Type B pancreatic cell (in vitro differentiated cells): ENCODE data around the gene NOTCH3. TPM values are rescaled to one million over a fixed set of nuclear protein-coding genes. Genes with fewer than 3 reads are reported as not detected.

Experiments used
- DNase-seq: peaks from one replicate; pipeline ENCODE4 v3.0.0; 2021; ENCODE audit warnings: mixed read lengths; ENCODE audit not compliant: unreplicated experiment; ENCODE audit errors: extremely low spot score
- H3K27ac Mint-ChIP-seq: 2 replicates; pipeline ENCODE4 v1.8.0; 2021; ENCODE audit warnings: mild to moderate bottlenecking, mixed read lengths
- H3K27me3 Mint-ChIP-seq: 2 replicates; pipeline ENCODE4 v1.8.0; 2021; ENCODE audit warnings: mixed read lengths
- H3K36me3 Mint-ChIP-seq: 2 replicates; pipeline ENCODE4 v1.8.0; 2021; ENCODE audit warnings: mixed read lengths
- H3K4me1 Mint-ChIP-seq: one replicate; pipeline ENCODE4 v1.8.0; 2021; ENCODE audit warnings: mixed read lengths; ENCODE audit not compliant: unreplicated experiment
- H3K4me3 Mint-ChIP-seq: 2 replicates; pipeline ENCODE4 v1.8.0; 2021; ENCODE audit warnings: mild to moderate bottlenecking, mixed read lengths
- H3K9me3 Mint-ChIP-seq: 2 replicates; pipeline ENCODE4 v1.8.0; 2021; ENCODE audit warnings: mixed read lengths
- total RNA-seq: library from RNA; stranded (reverse); gene quantifications from 2 replicates; pipeline ENCODE4 v1.2.1, GENCODE V29; 2021; ENCODE audit warnings: low replicate concordance
- TF ChIP-seq, protein P1 (sequence below): fragments of 200-600 bp; sonication (generic); conservative IDR thresholded peaks from 2 replicates; pipeline ENCODE4 v1.5.0; 2021; ENCODE audit warnings: antibody characterized with exemption, mild to moderate bottlenecking

NOTCH3 gene
- total RNA-seq, 1 donor from 2014 or later: 119 TPM

DNA sequence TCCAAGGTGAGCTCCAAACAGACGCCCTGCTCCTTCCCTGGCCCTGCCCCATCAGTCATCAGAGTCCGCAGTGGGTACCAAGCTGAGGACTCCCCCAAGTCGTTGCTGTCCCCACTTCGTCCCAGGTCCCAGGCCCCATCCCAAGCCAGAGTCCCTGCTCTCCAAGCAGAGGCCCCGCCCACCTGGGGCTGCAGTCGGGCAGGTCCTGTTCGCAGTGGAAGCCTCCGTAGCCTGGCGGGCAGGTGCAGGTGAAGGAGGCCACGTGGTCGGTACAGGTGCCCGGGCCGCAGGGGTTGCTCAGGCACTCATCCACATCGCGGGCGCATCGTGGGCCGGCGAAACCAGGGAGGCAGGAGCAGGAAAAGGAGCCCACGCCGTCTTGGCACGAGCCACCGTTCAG is 19.4 kb downstream of the NOTCH3 start:
- H3K4me3 Mint-ChIP-seq: no peak overlapping the region
- H3K9me3 Mint-ChIP-seq: no peaks in the 10 kb centered on the region
- H3K4me1 Mint-ChIP-seq: peaks cover 5% of the 10 kb centered on the region
- H3K27ac Mint-ChIP-seq: no peak overlapping the region
- no peaks in the 10 kb centered on the region for H3K27me3 Mint-ChIP-seq
- no peak for DNase-seq
- H3K36me3 Mint-ChIP-seq: peaks cover 15% of the 10 kb centered on the region
- TF ChIP-seq, protein P1, sequence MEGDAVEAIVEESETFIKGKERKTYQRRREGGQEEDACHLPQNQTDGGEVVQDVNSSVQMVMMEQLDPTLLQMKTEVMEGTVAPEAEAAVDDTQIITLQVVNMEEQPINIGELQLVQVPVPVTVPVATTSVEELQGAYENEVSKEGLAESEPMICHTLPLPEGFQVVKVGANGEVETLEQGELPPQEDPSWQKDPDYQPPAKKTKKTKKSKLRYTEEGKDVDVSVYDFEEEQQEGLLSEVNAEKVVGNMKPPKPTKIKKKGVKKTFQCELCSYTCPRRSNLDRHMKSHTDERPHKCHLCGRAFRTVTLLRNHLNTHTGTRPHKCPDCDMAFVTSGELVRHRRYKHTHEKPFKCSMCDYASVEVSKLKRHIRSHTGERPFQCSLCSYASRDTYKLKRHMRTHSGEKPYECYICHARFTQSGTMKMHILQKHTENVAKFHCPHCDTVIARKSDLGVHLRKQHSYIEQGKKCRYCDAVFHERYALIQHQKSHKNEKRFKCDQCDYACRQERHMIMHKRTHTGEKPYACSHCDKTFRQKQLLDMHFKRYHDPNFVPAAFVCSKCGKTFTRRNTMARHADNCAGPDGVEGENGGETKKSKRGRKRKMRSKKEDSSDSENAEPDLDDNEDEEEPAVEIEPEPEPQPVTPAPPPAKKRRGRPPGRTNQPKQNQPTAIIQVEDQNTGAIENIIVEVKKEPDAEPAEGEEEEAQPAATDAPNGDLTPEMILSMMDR: no peak

DNA sequence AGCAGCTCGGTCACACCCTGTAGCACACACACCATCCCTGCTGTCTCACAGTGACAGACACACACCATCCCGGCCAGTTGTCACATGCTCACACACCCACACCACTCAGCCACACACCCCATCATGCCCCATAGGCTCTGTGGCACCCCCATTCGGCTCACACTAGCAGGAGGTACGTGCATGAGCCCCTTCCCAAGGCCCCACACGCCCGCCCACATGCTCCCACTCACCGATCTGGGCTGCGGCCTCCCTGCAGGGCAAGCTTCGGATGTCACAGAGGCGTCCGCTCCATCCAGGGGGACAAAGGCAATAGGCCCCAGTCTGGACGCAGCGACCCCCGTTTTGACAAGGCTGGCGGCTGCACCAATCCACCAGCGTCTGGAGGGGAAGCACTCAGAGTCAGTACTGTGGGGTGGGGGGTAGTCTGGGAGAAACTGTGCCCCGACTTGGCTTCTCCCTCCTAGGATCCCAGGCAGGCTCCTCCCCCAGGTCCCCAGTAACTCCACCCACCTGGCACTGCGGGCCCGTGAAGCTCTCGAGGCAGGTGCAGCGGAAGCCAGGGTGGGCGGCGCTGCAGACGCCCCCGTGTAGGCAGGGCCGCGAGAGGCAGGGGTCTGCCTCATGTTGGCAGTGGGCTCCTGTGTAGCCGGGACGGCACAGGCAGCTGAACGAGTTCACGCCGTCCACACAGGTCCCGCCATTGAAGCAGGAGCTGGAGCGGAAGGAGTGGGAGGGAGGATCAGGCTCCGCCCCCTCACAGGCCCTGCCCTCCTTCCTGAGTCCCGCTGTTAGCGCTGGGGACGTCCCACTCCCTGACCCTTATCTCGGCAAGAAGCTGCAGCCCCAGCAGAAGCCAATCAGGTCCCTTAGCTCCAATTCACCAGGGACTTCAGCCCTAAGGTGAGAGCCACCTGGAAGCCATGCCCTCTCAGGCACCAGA is 20.1 kb downstream of the NOTCH3 start:
- H3K4me3 Mint-ChIP-seq: no peak overlapping the region
- H3K27ac Mint-ChIP-seq: no peak overlapping the region
- TF ChIP-seq, protein P1: no peak
- no peaks in the 10 kb centered on the region for H3K9me3 Mint-ChIP-seq
- peaks cover 5% of the 10 kb centered on the region for H3K4me1 Mint-ChIP-seq
- no peaks in the 10 kb centered on the region for H3K27me3 Mint-ChIP-seq
- no peak for DNase-seq
- peaks cover 17% of the 10 kb centered on the region for H3K36me3 Mint-ChIP-seq

DNA sequence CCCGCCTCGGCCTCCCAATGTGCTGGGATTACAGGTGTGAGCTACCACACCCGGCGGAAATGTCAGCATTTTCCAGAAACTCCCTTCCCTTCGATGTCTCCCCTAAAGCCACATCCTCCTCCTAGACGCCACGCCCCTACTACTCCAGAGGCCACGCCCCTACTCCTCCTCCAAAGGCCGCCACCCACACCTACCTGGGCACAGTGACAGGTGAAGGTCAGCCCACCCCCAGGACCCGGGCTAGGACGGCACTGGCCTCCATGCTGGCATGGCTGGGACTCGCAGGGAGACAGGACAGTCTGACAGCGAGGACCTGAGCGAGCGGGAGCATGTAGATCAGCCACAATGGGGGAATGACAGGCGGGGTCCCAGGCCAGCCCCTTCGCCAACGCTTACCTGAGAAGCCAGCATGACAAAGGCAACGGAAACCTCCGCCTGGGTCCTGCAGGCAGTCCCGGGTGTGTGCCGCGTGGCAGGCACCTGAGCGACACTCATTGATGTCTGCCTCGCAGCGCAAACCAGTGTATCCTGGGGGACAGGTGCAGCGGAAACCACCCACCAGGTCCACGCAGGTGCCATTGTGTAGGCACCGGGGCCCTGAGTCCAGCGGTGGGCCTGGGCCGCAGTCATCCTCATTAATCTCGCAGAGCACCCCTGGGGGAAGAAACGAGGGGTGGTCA is 22.0 kb downstream of the NOTCH3 start:
- no peaks in the 10 kb centered on the region for H3K27me3 Mint-ChIP-seq
- H3K36me3 Mint-ChIP-seq: peaks cover 21% of the 10 kb centered on the region
- no peak for DNase-seq
- no peak overlapping the region for H3K27ac Mint-ChIP-seq
- TF ChIP-seq, protein P1: no peak
- H3K4me1 Mint-ChIP-seq: peaks cover 5% of the 10 kb centered on the region
- H3K9me3 Mint-ChIP-seq: no peaks in the 10 kb centered on the region
- no peak overlapping the region for H3K4me3 Mint-ChIP-seq

DNA sequence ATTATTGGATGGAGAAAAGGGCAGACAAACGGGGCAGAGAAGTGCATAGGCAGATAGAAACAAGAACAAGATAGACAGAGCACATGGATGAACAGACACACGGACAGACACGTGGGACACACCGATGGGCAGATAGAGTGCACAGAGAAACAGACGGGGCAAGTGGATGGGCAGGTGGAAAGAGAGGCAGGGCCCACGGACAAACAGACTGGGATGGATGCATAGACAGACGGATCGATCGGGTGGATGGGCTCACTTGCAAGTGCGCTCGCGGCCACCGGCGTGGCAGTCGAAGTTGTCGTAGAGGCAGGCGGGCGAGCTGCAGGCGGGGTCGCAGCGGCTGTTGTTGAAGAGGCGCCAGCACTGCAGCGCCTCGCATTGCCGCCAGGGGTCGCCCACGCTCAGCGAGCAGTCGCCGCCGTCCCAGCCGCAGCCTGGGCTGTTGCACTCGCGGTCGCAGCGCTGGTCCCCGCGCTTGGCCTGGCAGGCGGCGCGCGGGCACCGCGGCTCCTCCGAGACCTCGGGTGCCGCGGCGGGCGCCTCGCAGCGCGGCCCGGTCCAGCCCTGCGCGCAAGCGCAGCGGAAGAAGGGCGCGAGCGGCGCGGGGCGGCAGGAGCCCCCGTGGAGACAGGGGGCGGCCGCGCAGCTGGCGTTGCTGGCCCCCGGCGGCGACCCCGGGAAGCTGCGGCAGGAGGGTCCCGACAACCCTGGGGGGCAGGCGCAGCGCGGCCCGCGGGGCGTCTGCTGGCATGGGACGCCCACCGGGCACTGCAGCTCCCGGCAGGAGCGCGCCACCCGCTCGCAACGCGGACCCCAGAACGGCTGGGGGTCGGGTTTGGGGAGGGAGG is 23.3 kb downstream of the NOTCH3 start:
- TF ChIP-seq, protein P1: peak; percentile 94
- peak; percentile 89 for DNase-seq
- H3K9me3 Mint-ChIP-seq: no peaks in the 10 kb centered on the region
- H3K4me3 Mint-ChIP-seq: peak overlapping the region; percentile 77
- peak overlapping the region; percentile 47 for H3K27ac Mint-ChIP-seq
- H3K27me3 Mint-ChIP-seq: no peaks in the 10 kb centered on the region
- H3K4me1 Mint-ChIP-seq: peaks cover 5% of the 10 kb centered on the region
- H3K36me3 Mint-ChIP-seq: peaks cover 21% of the 10 kb centered on the region

DNA sequence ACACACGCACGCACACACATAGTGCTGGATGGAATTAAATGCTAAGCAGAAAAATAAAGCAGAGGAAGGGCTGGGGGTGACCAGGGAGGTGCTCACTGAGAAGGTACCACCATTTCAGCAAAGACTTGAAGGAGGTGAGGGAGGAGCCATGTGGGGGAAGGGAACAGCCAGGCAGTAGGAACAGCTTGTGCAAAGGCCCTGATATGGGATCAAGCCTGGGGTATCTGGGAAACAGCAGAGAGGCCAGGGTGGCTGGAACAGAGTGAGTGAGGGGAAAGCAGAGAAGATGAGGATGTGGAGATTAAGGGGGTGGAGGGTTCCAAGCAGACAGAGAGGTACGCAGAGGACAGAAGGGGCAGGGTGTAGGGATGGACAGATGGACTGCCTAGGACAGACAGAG is 25.2 kb downstream of the NOTCH3 start:
- H3K27ac Mint-ChIP-seq: no peak overlapping the region
- peaks cover 5% of the 10 kb centered on the region for H3K4me1 Mint-ChIP-seq

More for the DNA sequence above, 25.2 kb downstream of the NOTCH3 start:
- Mint-ChIP-seq H3K27me3 (no peaks in the 10 kb centered on the region), H3K4me3 (no peak overlapping the region), H3K9me3 (no peaks in the 10 kb centered on the region), H3K36me3 (peaks cover 26% of the 10 kb centered on the region)
- TF ChIP-seq, protein P1: no peak
- no peak for DNase-seq
